ENCODE measurements around the gene CRIM1. TPM values are rescaled to one million over a fixed set of nuclear protein-coding genes. Genes with fewer than 3 reads are reported as not detected.

CRIM1 gene
- total RNA-seq, 2 experiments from 2014 or later: 3.1 to 3.3 TPM

DNA sequence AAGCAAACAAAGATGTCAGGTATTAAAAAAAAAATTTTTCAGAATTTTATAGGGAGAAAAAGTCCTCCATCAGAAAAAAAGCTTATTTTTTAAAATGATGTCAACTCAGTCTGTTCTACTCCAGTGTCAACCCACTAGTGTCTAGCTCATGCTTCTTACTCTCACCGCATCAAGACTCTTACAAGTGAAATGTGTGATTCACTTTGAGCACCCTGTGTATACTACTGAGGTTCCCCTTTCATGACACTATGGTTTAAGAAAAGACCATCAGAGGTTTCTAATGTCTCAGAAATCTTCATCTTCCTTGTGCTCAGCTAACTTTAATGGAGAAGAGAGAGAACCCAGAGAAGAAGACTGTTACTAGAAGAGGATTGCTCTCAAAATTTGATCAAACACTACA, 199.0 kb downstream of the CRIM1 start:
- CTCF ChIA-PET: no interaction called here
- Mint-ChIP-seq H3K4me3 (no peak overlapping the region), H3K27me3 (ENCODE audit: low read depth) (no peaks in the 10 kb centered on the region), H3K27ac (no peak overlapping the region), H3K9me3 (no peaks in the 10 kb centered on the region), H3K36me3 (ENCODE audit: low read depth) (peaks cover 21% of the 10 kb centered on the region), H3K4me1 (ENCODE audit: low read depth) (peaks cover 5% of the 10 kb centered on the region)
- DNase-seq: no peak
- intact Hi-C loops (cut with micrococcal nuclease): no loop called here

DNA sequence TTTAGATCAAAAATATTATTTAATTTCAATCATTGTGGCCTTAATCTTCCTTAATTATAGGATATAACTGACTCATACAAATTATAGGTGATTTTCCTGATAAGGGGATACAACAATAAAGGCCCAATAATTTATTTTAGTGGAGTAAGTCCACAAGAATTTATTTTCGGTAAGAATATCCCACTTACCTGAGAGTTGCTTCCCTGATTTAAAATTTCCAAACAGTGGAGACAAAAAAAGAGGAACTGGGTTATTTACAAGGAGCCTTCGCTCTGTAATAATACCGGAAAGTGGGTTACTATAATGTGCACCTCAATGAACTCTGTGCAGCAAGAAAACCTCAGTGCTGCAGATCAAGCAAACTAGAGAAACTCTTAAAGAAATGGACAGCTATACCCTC, 200.2 kb downstream of the CRIM1 start:
- CTCF ChIA-PET: no interaction called here
- Mint-ChIP-seq H3K36me3 (ENCODE audit: low read depth) (peaks cover 23% of the 10 kb centered on the region), H3K27me3 (ENCODE audit: low read depth) (no peaks in the 10 kb centered on the region), H3K9me3 (no peaks in the 10 kb centered on the region), H3K4me1 (ENCODE audit: low read depth) (no peaks in the 10 kb centered on the region), H3K4me3 (no peak overlapping the region), H3K27ac (no peak overlapping the region)
- intact Hi-C loops (cut with micrococcal nuclease): no loop called here
- no peak for DNase-seq

DNA sequence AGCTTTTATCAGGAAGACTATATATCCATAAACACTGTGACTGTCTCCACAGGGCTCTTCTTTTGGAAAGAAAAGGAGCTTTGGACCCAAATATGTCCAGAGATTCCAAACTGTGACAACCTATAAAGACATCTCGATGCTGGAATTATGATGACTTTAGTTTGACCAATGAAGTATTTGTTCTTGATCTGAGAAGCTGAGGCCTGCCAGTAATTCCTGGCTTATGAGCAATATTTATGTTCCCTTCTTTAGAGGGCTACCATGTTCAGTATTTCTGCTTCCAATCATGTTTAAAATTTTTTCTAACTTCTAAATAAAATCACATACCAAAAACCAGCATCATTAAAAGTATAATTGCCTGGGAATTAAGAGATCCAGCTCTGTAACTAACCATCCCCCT, 201.3 kb downstream of the CRIM1 start:
- no peaks in the 10 kb centered on the region for H3K27me3 Mint-ChIP-seq (ENCODE audit: low read depth)
- peaks cover 28% of the 10 kb centered on the region for H3K36me3 Mint-ChIP-seq (ENCODE audit: low read depth)
- H3K4me3 Mint-ChIP-seq: no peak overlapping the region
- intact Hi-C loops (cut with micrococcal nuclease): no loop called here
- H3K27ac Mint-ChIP-seq: no peak overlapping the region
- no peaks in the 10 kb centered on the region for H3K4me1 Mint-ChIP-seq (ENCODE audit: low read depth)
- CTCF ChIA-PET: no interaction called here
- no peaks in the 10 kb centered on the region for H3K9me3 Mint-ChIP-seq
- DNase-seq: no peak

DNA sequence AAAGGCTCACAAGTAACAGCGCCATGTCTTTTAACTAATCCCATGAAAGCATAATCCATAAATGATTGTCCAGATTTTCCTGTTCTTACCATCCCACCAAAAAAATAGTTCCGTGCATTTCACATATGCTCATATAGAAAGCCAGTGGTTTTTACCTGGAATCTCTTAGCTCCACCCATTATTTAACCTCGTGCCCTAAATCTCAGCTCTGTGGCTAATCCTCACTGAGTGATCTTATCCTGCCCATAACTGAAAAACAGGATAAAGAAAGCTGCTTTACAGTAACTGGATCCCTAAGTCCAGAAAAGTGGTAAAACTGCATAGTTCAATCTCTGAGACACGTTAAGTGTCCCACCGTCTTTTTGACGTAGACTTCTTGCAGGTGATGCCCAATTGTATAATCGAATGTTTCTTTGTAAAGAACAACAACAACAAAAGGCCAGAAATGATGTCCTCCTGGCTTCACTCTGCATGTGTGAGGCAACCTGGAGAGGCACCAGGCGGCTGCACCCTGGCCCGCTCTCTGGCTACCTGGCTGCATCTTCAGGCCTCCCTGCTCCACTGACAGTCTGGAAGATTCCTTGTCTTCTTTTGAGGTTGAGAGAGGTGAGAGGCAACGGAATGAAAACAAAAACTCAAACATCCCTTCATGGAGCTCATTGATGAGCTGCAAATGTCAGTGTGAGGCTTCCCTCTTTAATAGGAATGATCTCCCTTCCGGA, 203.8 kb downstream of the CRIM1 start:
- Mint-ChIP-seq H3K36me3 (ENCODE audit: low read depth) (peaks cover 26% of the 10 kb centered on the region), H3K27ac (no peak overlapping the region), H3K4me1 (ENCODE audit: low read depth) (peaks cover 1% of the 10 kb centered on the region), H3K9me3 (no peaks in the 10 kb centered on the region), H3K4me3 (no peak overlapping the region), H3K27me3 (ENCODE audit: low read depth) (no peaks in the 10 kb centered on the region)
- no peak for DNase-seq
- CTCF ChIA-PET: interaction anchor here (0.9 kb wide), 1 partner anchor 189 kb away, joined by 3 read pairs; no protein-coding TSS in a partner anchor
- intact Hi-C loops (cut with micrococcal nuclease): no loop called here

DNA sequence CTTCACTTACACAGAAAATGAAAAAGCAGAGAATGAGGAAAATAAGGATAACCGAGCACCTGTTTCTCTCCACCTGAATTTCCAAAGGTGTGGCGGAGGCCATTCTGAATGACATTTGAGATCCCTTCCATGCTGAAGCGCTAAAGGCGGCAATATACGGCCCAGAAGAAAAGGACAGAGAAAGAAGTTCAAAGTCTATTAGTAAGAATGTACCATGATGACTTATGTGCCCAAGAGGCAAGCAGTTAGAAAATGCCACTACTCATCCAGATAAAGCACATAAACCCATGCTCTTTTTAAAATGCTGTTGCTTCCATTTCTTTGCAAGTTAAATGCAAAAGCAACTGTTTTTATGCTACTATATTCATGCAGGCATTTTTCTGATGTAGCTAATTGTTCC, 205.1 kb downstream of the CRIM1 start:
- intact Hi-C loops (cut with micrococcal nuclease): no loop called here
- no peaks in the 10 kb centered on the region for H3K9me3 Mint-ChIP-seq
- H3K27me3 Mint-ChIP-seq (ENCODE audit: low read depth): no peaks in the 10 kb centered on the region
- H3K4me1 Mint-ChIP-seq (ENCODE audit: low read depth): peaks cover 1% of the 10 kb centered on the region
- no peak overlapping the region for H3K4me3 Mint-ChIP-seq
- H3K36me3 Mint-ChIP-seq (ENCODE audit: low read depth): peaks cover 22% of the 10 kb centered on the region
- no peak overlapping the region for H3K27ac Mint-ChIP-seq
- no peak for DNase-seq
- CTCF ChIA-PET: interaction anchor here (0.6 kb wide), 1 partner anchor 102 kb away, joined by 3 read pairs; no protein-coding TSS in a partner anchor

GRCh38 chr2:36561237-36561944, 205.8 kb downstream of the CRIM1 start:
- CTCF ChIA-PET: no interaction called here
- intact Hi-C loops (cut with micrococcal nuclease): no loop called here
- DNase-seq: no peak

DNA sequence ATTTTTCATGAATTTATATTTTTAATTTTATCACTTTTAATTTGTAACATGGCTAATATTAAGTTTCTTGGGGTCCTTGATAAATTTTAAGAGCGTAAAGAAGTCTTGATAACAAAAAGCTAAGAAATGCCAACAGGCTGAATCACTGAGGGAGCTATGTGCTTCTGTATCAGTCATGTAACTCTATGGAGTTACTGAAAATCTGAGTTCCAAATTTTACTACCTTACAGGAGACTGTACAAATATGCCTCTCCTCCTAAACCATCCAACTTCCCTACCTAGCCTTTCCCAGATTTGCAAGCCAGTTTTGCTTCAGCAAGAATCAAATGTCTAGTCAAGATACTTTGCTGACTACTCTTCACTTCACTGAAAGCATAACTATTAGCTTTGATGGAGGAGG, 206.7 kb downstream of the CRIM1 start:
- no peak for DNase-seq
- intact Hi-C loops (cut with micrococcal nuclease): no loop called here
- Mint-ChIP-seq H3K4me1 (ENCODE audit: low read depth) (peaks cover 1% of the 10 kb centered on the region), H3K4me3 (no peak overlapping the region), H3K9me3 (no peaks in the 10 kb centered on the region), H3K27me3 (ENCODE audit: low read depth) (no peaks in the 10 kb centered on the region), H3K27ac (no peak overlapping the region), H3K36me3 (ENCODE audit: low read depth) (peaks cover 27% of the 10 kb centered on the region)
- CTCF ChIA-PET: no interaction called here

More at GRCh38 chr2:36561237-36561944, 205.8 kb downstream of the CRIM1 start:
- H3K27me3 Mint-ChIP-seq (ENCODE audit: low read depth): no peaks in the 10 kb centered on the region
- H3K9me3 Mint-ChIP-seq: no peaks in the 10 kb centered on the region
- H3K4me1 Mint-ChIP-seq (ENCODE audit: low read depth): peaks cover 1% of the 10 kb centered on the region
- no peak overlapping the region for H3K4me3 Mint-ChIP-seq
- peaks cover 21% of the 10 kb centered on the region for H3K36me3 Mint-ChIP-seq (ENCODE audit: low read depth)
- H3K27ac Mint-ChIP-seq: no peak overlapping the region

DNA sequence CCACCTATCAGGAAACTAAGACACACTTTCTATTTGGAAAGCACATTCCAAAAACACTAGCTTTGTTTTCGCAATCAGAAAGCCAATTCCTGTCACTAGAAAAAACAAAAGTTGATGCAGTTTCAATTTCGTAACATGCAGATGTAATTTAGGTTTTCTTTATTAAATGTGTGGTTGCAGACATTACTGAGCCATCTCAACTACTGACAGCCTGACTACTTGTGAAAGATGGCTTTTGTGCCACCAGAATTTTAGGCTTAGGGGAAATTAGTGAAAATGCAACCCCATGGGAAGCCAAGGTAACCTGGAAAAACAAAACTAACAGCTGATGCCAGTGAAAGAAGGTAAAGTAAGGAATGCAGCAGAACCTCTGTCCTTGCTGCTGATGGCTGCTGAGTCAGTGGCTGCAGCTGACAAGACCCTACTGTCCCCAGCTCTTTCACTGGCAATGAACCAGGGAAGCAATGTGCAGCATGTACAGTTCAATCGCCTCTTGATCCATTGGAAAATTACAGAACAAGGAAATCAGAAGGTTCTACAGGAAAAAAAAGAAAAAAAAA, 207.5 kb downstream of the CRIM1 start:
- Mint-ChIP-seq H3K4me1 (ENCODE audit: low read depth) (peaks cover 1% of the 10 kb centered on the region), H3K27ac (no peak overlapping the region), H3K9me3 (no peaks in the 10 kb centered on the region), H3K36me3 (ENCODE audit: low read depth) (peaks cover 32% of the 10 kb centered on the region), H3K27me3 (ENCODE audit: low read depth) (no peaks in the 10 kb centered on the region), H3K4me3 (no peak overlapping the region)
- intact Hi-C loops (cut with micrococcal nuclease): no loop called here
- DNase-seq: no peak
- CTCF ChIA-PET: no interaction called here

DNA sequence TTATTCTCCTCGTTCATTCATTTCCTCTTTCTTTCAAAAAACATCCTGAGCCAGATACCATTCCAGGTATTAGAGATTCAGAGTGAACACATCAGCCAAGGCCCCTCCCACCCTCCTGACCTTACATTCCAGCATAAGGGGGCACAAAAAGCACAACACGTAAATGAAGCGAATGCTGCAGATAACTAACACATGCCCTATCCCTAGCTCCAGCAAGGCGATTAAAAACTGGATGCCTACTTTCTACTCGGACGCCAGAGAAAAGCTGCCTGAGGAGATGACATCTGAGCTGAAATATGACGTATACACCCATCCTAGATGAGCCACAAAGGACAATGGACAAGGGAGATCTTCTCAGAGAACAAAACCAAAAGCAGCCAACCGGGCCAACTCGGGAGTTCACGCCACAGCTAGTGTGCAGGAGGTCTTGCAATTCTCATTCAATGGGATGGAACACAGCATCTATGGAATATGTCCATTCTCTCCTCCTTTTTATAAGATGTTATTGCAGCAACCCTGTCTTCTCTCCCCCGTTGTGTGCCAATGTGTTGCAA, 208.9 kb downstream of the CRIM1 start:
- CTCF ChIA-PET: no interaction called here
- Mint-ChIP-seq H3K9me3 (no peaks in the 10 kb centered on the region), H3K27ac (no peak overlapping the region), H3K4me1 (ENCODE audit: low read depth) (peaks cover 1% of the 10 kb centered on the region), H3K36me3 (ENCODE audit: low read depth) (peaks cover 28% of the 10 kb centered on the region), H3K4me3 (no peak overlapping the region), H3K27me3 (ENCODE audit: low read depth) (no peaks in the 10 kb centered on the region)
- no peak for DNase-seq
- intact Hi-C loops (cut with micrococcal nuclease): no loop called here

DNA sequence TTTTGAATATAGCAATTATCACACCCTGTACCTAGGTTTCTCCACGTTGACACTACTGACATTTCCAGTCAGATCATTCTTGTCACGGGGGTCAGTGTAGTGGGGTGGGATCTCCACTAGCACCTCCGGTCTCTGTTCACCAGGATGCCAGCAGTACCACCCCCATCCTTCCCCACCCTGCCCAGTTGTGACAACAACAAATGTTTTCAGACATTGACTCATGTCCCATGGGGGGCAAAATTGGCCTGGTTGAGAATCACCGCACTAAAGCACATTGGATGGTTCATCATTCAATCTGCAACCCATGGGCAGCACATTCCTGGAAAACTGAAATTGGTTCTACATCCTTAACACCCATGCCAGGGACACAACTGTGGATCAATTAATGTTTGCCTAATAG, 210.1 kb downstream of the CRIM1 start:
- peaks cover 24% of the 10 kb centered on the region for H3K36me3 Mint-ChIP-seq (ENCODE audit: low read depth)
- peaks cover 1% of the 10 kb centered on the region for H3K4me1 Mint-ChIP-seq (ENCODE audit: low read depth)
- no peak overlapping the region for H3K4me3 Mint-ChIP-seq
- CTCF ChIA-PET: no interaction called here
- H3K27me3 Mint-ChIP-seq (ENCODE audit: low read depth): no peaks in the 10 kb centered on the region
- no peaks in the 10 kb centered on the region for H3K9me3 Mint-ChIP-seq
- intact Hi-C loops (cut with micrococcal nuclease): no loop called here
- DNase-seq: no peak
- no peak overlapping the region for H3K27ac Mint-ChIP-seq

DNA sequence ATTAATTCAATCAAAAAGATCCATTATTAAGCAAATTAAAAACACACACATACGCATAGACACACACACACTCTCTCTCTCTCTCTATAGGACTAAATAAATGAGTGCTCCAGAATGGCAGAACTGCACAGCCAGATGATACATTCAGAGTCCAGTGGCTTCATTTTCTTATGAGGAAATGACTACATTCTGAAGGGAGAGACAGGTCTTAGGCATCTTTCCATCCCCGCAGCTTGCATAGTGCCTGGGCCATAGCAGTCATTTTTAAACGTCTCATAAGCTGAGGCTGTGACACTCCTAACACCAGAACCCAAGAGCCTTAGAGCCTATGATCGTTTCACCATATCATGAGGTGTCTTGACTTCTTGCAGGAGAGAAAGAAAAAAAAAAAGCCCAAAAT, 211.3 kb downstream of the CRIM1 start:
- no peak overlapping the region for H3K4me3 Mint-ChIP-seq
- no peak for DNase-seq
- intact Hi-C loops (cut with micrococcal nuclease): no loop called here
- peaks cover 19% of the 10 kb centered on the region for H3K36me3 Mint-ChIP-seq (ENCODE audit: low read depth)
- no peak overlapping the region for H3K27ac Mint-ChIP-seq
- H3K27me3 Mint-ChIP-seq (ENCODE audit: low read depth): no peaks in the 10 kb centered on the region
- no peaks in the 10 kb centered on the region for H3K9me3 Mint-ChIP-seq
- CTCF ChIA-PET: no interaction called here
- H3K4me1 Mint-ChIP-seq (ENCODE audit: low read depth): peaks cover 1% of the 10 kb centered on the region

DNA sequence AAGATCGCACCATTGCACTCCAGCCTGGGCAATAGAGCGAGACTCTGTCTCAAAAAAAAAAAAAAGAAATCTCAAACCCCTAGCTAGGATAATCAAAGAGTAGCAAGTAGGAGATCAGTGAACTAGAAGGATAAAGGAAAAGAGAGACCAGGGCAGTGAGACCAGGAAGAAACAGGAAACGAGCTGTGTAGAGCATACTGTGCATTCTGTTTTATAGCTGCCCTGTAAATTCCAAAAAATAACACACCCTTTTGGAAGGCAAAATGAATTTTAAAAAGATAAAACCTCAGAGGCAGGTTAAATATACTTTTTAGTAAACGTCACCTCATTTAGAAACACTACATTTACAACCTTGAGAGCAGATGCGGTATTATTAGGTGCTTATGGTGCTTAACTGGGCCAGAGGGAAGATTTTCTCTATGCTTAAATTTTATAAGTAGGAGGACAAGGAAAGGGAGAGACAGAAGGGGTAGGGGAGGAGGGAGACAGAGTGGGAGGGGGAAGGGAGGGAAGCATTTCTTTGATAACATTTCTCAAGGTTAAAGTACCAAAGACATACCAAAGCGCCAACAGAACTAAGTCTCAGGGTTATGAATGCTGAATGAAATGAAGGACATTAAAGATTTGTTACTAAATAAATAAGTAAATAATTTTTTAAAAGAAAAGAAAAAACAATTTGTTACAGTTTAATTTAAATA, 212.3 kb downstream of the CRIM1 start:
- CTCF ChIA-PET: no interaction called here
- H3K9me3 Mint-ChIP-seq: no peaks in the 10 kb centered on the region
- intact Hi-C loops (cut with micrococcal nuclease): no loop called here
- H3K27ac Mint-ChIP-seq: no peak overlapping the region
- DNase-seq: no peak
- H3K4me1 Mint-ChIP-seq (ENCODE audit: low read depth): no peaks in the 10 kb centered on the region
- no peak overlapping the region for H3K4me3 Mint-ChIP-seq
- no peaks in the 10 kb centered on the region for H3K27me3 Mint-ChIP-seq (ENCODE audit: low read depth)
- H3K36me3 Mint-ChIP-seq (ENCODE audit: low read depth): peaks cover 26% of the 10 kb centered on the region
